CD14-positive monocyte (primary cell): Measurements from ENCODE around the gene PRDM1. TPM values are rescaled to one million over a fixed set of nuclear protein-coding genes. Genes with fewer than 3 reads are reported as not detected.

Experiments used
- DNase-seq, 3 donors: peaks; one replicate each; pipeline ENCODE4 v3.0.0-alpha.2; 2011 to 2022
- H2AFZ ChIP-seq: 2 replicates; pipeline ENCODE4 v1.6.0; 2012; ENCODE audit warnings: mild to moderate bottlenecking, low read depth, low read length, inconsistent platforms; ENCODE audit not compliant: insufficient read depth, poor library complexity, severe bottlenecking
- H3K27ac ChIP-seq, 2 donors: 1 replicate in 1 of 2; 2 replicates in 1 of 2; pipeline ENCODE4 v1.5.1; 2012 to 2013; ENCODE audit warnings: low read length in 2 of 2, control low read depth in 1 of 2, inconsistent platforms in 1 of 2, low read depth in 1 of 2, mild to moderate bottlenecking in 1 of 2
- H3K27me3 ChIP-seq, 2 donors: one replicate each; pipeline versions ENCODE4 v1.6.0 to v1.6.1; 2011 to 2013; ENCODE audit warnings: low read length in 2 of 2; ENCODE audit not compliant: control insufficient read depth in 2 of 2, insufficient read depth in 2 of 2
- H3K36me3 ChIP-seq, 2 donors: replicated peaks in 1 of 2; 1 replicate in 1 of 2; 2 replicates in 1 of 2; pipeline versions ENCODE4 v1.5.1 to v1.6.1; 2012 to 2013; ENCODE audit warnings: low read length in 2 of 2, control low read depth in 1 of 2, inconsistent platforms in 1 of 2, mild to moderate bottlenecking in 1 of 2; ENCODE audit not compliant: insufficient read depth in 2 of 2, control insufficient read depth in 1 of 2
- H3K4me1 ChIP-seq, 2 donors: 1 replicate in 1 of 2; 2 replicates in 1 of 2; pipeline versions ENCODE4 v1.5.1 to v1.6.1; 2012 to 2013; ENCODE audit warnings: low read length in 2 of 2, control low read depth in 1 of 2, inconsistent platforms in 1 of 2, mild to moderate bottlenecking in 1 of 2, moderate library complexity in 1 of 2; ENCODE audit not compliant: insufficient read depth in 2 of 2, control insufficient read depth in 1 of 2
- H3K4me2 ChIP-seq: replicated peaks from 2 replicates; pipeline ENCODE3; 2012; ENCODE audit warnings: low read length, moderate library complexity, mild to moderate bottlenecking; ENCODE audit not compliant: poor library complexity, severe bottlenecking; ENCODE audit errors: extremely low read depth
- H3K4me3 ChIP-seq, 3 experiments: fragments of 200-600 bp in 1 of 3; sonication (generic) in 1 of 3; replicated peaks in 1 of 3; 1 replicate in 2 of 3; 2 replicates in 1 of 3; pipeline ENCODE4 v1.5.1; 2011 to 2013; ENCODE audit warnings: low read length in 3 of 3, mild to moderate bottlenecking in 3 of 3, control low read depth in 2 of 3, low read depth in 2 of 3, inconsistent platforms in 1 of 3, moderate library complexity in 1 of 3
- H3K79me2 ChIP-seq: 2 replicates; pipeline ENCODE4 v1.6.0; 2012; ENCODE audit warnings: mild to moderate bottlenecking, control low read depth, inconsistent platforms, low read length, moderate library complexity; ENCODE audit not compliant: insufficient read depth
- H3K9ac ChIP-seq: 2 replicates; pipeline ENCODE4 v1.6.0; 2017; ENCODE audit warnings: low read length, mild to moderate bottlenecking; ENCODE audit not compliant: insufficient read depth, poor library complexity, severe bottlenecking
- H3K9me3 ChIP-seq, 2 donors: replicated peaks in 1 of 2; 1 replicate in 1 of 2; 2 replicates in 1 of 2; pipeline versions ENCODE4 v1.5.1 to v1.6.1; 2012 to 2013; ENCODE audit warnings: low read length in 2 of 2, control low read depth in 1 of 2; ENCODE audit not compliant: control insufficient read depth in 1 of 2, insufficient read depth in 1 of 2
- H4K20me1 ChIP-seq: 2 replicates; pipeline ENCODE4 v1.6.0; 2012; ENCODE audit warnings: mild to moderate bottlenecking, low read length, control low read depth, moderate library complexity; ENCODE audit not compliant: insufficient read depth
- H3K27ac Mint-ChIP-seq, 7 donors: one replicate each; pipeline ENCODE4 v1.8.0; 2020; ENCODE audit warnings: mild to moderate bottlenecking in 7 of 7, mixed read lengths in 7 of 7, moderate library complexity in 6 of 7, inconsistent platforms in 2 of 7
- H3K27me3 Mint-ChIP-seq, 3 donors: one replicate each; pipeline ENCODE4 v1.8.0; 2021 to 2022; ENCODE audit warnings: low read depth in 3 of 3, mild to moderate bottlenecking in 3 of 3, mixed read lengths in 3 of 3, moderate library complexity in 3 of 3, inconsistent platforms in 1 of 3
- H3K36me3 Mint-ChIP-seq, 2 donors: one replicate each; pipeline ENCODE4 v1.8.0; 2020; ENCODE audit warnings: mixed read lengths in 2 of 2, inconsistent platforms in 1 of 2, mild to moderate bottlenecking in 1 of 2
- H3K4me1 Mint-ChIP-seq: one replicate; pipeline ENCODE4 v1.8.0; 2020; ENCODE audit warnings: mild to moderate bottlenecking, mixed read lengths
- H3K4me3 Mint-ChIP-seq, 2 donors: one replicate each; pipeline ENCODE4 v1.8.0; 2020; ENCODE audit warnings: mild to moderate bottlenecking in 2 of 2, mixed read lengths in 2 of 2, moderate library complexity in 1 of 2
- H3K9me3 Mint-ChIP-seq, 7 donors: one replicate each; pipeline ENCODE4 v1.8.0; 2020 to 2022; ENCODE audit warnings: mixed read lengths in 7 of 7, mild to moderate bottlenecking in 6 of 7, moderate library complexity in 6 of 7, inconsistent platforms in 2 of 7
- CTCF ChIP-seq: fragments of 200-600 bp; IDR thresholded peaks from one replicate; pipeline ENCODE4 v1.8.0; 2022; ENCODE audit warnings: antibody characterized with exemption, mild to moderate bottlenecking
- WGBS: methylation state at CpG from one replicate; pipeline ENCODE4 v1.1.5; 2013; ENCODE audit warnings: missing lambda C conversion rate; ENCODE audit not compliant: insufficient coverage; 5-methylcytosine and 5-hydroxymethylcytosine counted together
- intact Hi-C, 2 donors: fragments of 100-400 bp; cut with micrococcal nuclease; formaldehyde crosslinking; loops; one replicate each; pipeline versions ENCODE4 v1.15.0 to v1.15.1; 2023
- polyA plus RNA-seq, 3 donors: library from polyadenylated mRNA; depleted of rRNA in 1 of 3; unstranded in 2 of 3; stranded (reverse) in 1 of 3; fragments of 300-500 nt in 2 of 3; fragments of >200 nt in 1 of 3; fragmentation: Illumina TruSeq in 2 of 3; gene quantifications; 1 replicate in 2 of 3; 2 replicates in 1 of 3; pipeline ENCODE4 v1.2.3, GENCODE V29; 2012 to 2021

Gene PRDM1
- polyA plus RNA-seq, 3 donors: 1.8 to 14.9 (median 5.2) TPM

- no peaks in the 10 kb centered on the region for H3K9me3 Mint-ChIP-seq
- intact Hi-C loops: no loop called here
- Histone ChIP-seq H3K4me1 (no peaks in the 10 kb centered on the region), H3K27me3 (no peaks in the 10 kb centered on the region), H3K36me3 (no peaks in the 10 kb centered on the region), H3K9ac (no peak overlapping the region), H3K9me3 (no peaks in the 10 kb centered on the region), H3K79me2 (no peaks in the 10 kb centered on the region), H3K4me3 (no peak overlapping the region), H3K4me2 (no peak overlapping the region), H2AFZ (no peak overlapping the region), H4K20me1 (no peaks in the 10 kb centered on the region), H3K27ac (no peak overlapping the region)
- H3K4me1 Mint-ChIP-seq: no peaks in the 10 kb centered on the region
- no peak overlapping the region for H3K27ac Mint-ChIP-seq
- no peak overlapping the region for H3K4me3 Mint-ChIP-seq
- DNase-seq: no peak
- 100% methylated on average over 1 of the region's 5 CpGs for WGBS
- TF ChIP-seq CTCF: no peak
- H3K36me3 Mint-ChIP-seq: no peaks in the 10 kb centered on the region
- peaks cover 0 to 2% (median 0%) of the 10 kb centered on the region in 3 donors for H3K27me3 Mint-ChIP-seq
Observed at GRCh38 chr6:106056060-106056745, 29.9 kb upstream of the PRDM1 start.

- intact Hi-C loops: no loop called here
- no peaks in the 10 kb centered on the region for H3K4me1 ChIP-seq
- no peak overlapping the region for H2AFZ ChIP-seq
- no peaks in the 10 kb centered on the region for H3K9me3 ChIP-seq
- Mint-ChIP-seq H3K4me3 (no peak overlapping the region), H3K4me1 (no peaks in the 10 kb centered on the region), H3K27ac (no peak overlapping the region), H3K27me3 (peaks cover 0 to 2% (median 0%) of the 10 kb centered on the region in 3 donors), H3K9me3 (no peaks in the 10 kb centered on the region), H3K36me3 (no peaks in the 10 kb centered on the region)
- no peak overlapping the region for H3K4me3 ChIP-seq
- WGBS: no CpG with 5 or more reads among the region's 1 CpG
- H3K36me3 ChIP-seq: no peaks in the 10 kb centered on the region
- H3K27me3 ChIP-seq: no peaks in the 10 kb centered on the region
- DNase-seq: no peak
- H3K27ac ChIP-seq: no peak overlapping the region
- no peak for TF ChIP-seq CTCF
- H3K4me2 ChIP-seq: no peak overlapping the region
- no peaks in the 10 kb centered on the region for H3K79me2 ChIP-seq
- H4K20me1 ChIP-seq: no peaks in the 10 kb centered on the region
- H3K9ac ChIP-seq: no peak overlapping the region
Observed at GRCh38 chr6:106056746-106057390, 29.3 kb upstream of the PRDM1 start.
